Subcutaneous abdominal adipose tissue (tissue), 5 donors: ENCODE data around the gene NOXA1.
A peak's percentile ranks its signal among the peaks of the same experiment; 100 is the strongest.
"Not testable (repeated sequence)": the region's sequence is repeated elsewhere in the genome, so short reads cannot be mapped to it uniquely, and the experiment has no call there.

ENCODE experiments used
- H3K27ac ChIP-seq: one replicate; pipeline ENCODE4 v1.7.0; 2013; ENCODE audit warnings: low read depth, mild to moderate bottlenecking, inconsistent platforms, low read length, moderate library complexity
- H3K27me3 ChIP-seq, 5 donors: one replicate each; pipeline ENCODE4 v1.7.0; 2013; ENCODE audit warnings: low read length in 5 of 5, inconsistent platforms in 1 of 5; ENCODE audit not compliant: control insufficient read depth in 5 of 5, insufficient read depth in 4 of 5
- H3K36me3 ChIP-seq, 5 donors: one replicate each; pipeline ENCODE4 v1.7.0; 2013; ENCODE audit warnings: low read length in 5 of 5; ENCODE audit not compliant: control insufficient read depth in 5 of 5, insufficient read depth in 5 of 5
- H3K4me1 ChIP-seq, 5 donors: one replicate each; pipeline ENCODE4 v1.7.0; 2013; ENCODE audit warnings: low read length in 5 of 5, mild to moderate bottlenecking in 3 of 5, moderate library complexity in 1 of 5; ENCODE audit not compliant: control insufficient read depth in 5 of 5, insufficient read depth in 5 of 5
- H3K4me3 ChIP-seq, 5 donors: one replicate each; pipeline ENCODE4 v1.7.0; 2013; ENCODE audit warnings: low read length in 5 of 5, low read depth in 1 of 5
- H3K9ac ChIP-seq, 5 donors: one replicate each; pipeline ENCODE4 v1.7.0; 2013; ENCODE audit warnings: low read length in 5 of 5, mild to moderate bottlenecking in 4 of 5, moderate library complexity in 3 of 5
- H3K9me3 ChIP-seq, 5 donors: one replicate each; pipeline ENCODE4 v1.7.0; 2013; ENCODE audit warnings: low read length in 5 of 5; ENCODE audit not compliant: control insufficient read depth in 5 of 5
- donor health status: healthy.
- donor health status: healthy.
- donor health status: healthy.
- donor health status: healthy.
- donor health status: healthy.

Gene NOXA1

DNA sequence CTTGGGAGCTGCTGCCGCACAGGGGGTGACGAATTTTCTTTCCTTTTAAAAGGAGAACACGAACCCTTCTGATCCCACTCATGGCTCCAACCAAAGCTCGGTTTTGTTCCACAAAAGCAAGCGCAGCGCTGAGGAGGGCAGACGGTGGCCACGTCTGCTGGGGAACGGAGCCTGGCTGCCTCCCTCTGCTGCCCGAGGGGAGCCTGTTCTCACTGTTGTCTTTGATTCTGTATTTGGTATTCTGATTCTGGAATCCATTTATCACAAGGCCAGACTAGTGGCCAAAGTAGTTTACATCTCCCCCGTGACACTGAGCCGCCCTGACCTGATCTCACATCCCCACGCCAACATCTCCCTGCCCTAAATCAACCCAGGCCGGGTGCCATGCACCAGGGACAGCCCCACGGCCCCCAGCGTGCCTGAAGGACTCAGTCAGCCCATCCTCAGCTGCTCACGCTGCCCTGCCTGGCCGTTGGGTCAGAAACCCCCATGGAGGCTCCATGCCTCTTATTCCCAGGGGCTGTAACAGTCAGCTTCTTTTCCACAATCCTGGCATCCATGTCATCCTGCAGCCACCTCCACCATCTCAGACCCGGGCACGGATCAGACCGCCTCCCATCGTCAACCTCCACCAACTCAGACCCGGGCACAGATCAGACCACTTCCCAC is 42.7 kb downstream of the NOXA1 start:
- no peaks in the 10 kb centered on the region for H3K9me3 ChIP-seq
- no peak overlapping the region for H3K4me3 ChIP-seq
- no peak overlapping the region for H3K9ac ChIP-seq
- H3K27ac ChIP-seq = no peak overlapping the region
- peaks cover 0 to 9% (median 0%) of the 10 kb centered on the region in 5 donors for H3K4me1 ChIP-seq
- no peaks in the 10 kb centered on the region for H3K27me3 ChIP-seq
- peaks cover 2 to 37% (median 14%) of the 10 kb centered on the region in 5 donors for H3K36me3 ChIP-seq

DNA sequence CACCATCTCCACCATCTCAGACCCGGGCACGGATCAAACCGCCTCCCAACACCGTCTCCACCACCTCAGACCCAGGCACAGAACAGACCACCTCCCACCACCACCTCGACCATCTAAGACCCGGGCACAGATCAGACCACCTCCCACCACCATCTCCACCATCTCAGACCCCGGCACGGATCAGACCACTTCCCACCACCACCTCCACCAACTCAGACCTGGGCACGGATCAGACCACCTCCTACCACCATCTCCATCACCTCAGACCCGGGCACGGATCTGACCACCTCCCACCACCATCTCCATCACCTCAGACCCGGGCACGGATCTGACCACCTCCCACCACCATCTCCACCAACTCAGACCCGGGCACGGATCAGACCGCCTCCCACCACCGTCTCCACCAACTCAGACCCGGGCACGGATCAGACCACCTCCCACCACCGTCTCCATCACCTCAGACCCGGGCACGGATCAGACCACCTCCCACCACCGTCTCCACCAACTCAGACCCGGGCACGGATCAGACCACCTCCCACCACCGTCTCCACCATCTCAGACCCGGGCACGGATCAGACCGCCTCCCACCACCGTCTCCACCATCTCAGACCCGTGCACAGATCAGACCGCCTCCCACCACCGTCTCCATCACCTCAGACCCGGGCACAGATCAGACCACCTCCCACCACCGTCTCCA is 43.3 kb downstream of the NOXA1 start:
- H3K36me3 ChIP-seq = peaks cover 2 to 31% (median 12%) of the 10 kb centered on the region in 5 donors
- H3K9ac ChIP-seq, H3K27ac ChIP-seq, H3K9me3 ChIP-seq, H3K4me1 ChIP-seq, H3K4me3 ChIP-seq, H3K27me3 ChIP-seq: not testable (repeated sequence)

DNA sequence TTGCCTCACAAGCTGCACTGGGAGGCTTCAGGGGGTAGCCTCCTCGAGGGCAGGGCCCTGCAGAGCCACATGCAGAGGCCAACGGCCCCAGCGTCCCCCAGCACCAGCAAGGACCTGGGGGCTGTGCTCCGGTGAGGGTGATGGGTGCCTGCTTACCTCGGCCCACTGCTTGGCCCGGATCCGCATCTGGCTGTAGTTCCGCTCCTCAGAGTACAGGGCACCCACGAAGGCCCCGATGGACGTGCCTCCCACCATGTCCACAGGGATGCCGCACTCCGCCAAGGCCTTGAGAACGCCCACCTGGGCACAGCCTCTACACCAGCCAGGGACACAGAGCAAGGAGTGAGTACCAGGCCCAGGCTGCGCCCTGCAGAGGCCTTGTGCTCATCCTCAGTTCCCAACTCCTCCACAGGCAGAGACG is 44.0 kb downstream of the NOXA1 start:
- no peak overlapping the region for H3K9ac ChIP-seq
- peaks cover 0 to 3% (median 0%) of the 10 kb centered on the region in 5 donors for H3K4me1 ChIP-seq
- no peak overlapping the region for H3K4me3 ChIP-seq
- H3K36me3 ChIP-seq = peaks cover 2 to 25% (median 12%) of the 10 kb centered on the region in 5 donors
- H3K27me3 ChIP-seq = no peaks in the 10 kb centered on the region
- H3K9me3 ChIP-seq = no peaks in the 10 kb centered on the region
- no peak overlapping the region for H3K27ac ChIP-seq

DNA sequence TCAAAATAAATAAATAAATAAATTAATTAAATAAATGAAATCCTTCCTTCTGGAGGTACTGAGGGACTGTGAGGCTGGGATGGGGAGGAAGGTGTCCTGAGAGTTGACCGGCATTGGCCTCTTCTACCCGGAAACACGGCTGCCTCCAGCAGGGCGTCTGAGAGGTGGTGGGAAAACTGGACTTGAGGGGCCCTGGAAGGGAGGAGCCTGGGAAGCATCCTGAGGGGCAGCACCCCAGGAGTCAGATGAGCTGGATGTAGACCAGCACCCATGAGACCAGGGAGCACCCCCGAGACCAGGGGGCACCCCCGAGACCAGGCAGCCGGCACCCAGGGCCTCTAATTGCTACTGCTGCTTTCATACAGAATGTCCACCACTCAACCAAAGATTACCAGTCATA is 44.7 kb downstream of the NOXA1 start:
- peaks cover 0 to 3% (median 0%) of the 10 kb centered on the region in 5 donors for H3K4me1 ChIP-seq
- no peaks in the 10 kb centered on the region for H3K27me3 ChIP-seq
- no peak overlapping the region for H3K4me3 ChIP-seq
- peaks cover 2 to 20% (median 9%) of the 10 kb centered on the region in 5 donors for H3K36me3 ChIP-seq
- no peak overlapping the region for H3K27ac ChIP-seq
- no peak overlapping the region for H3K9ac ChIP-seq
- no peaks in the 10 kb centered on the region for H3K9me3 ChIP-seq

DNA sequence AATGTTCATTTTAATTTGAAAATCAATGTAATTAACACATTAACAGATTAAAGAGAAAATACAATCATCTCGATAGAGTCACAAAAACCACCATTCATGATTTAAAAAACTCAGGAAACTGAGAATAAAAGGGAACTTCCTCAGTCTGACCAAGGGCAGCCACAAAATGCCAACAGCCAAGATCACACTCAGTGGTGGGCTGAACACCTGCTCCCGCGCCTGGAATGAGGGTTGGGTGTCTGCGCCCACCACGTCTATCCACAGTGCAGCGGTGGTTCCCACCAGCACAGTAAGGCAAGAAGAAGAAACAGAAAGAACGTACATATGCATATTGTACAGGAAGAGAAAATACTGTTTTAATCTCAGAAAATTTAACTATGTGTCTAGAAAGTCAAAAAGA is 47.6 kb downstream of the NOXA1 start:
- Histone ChIP-seq H3K9ac (peak overlapping the region in 1 of 5 donors; percentile 5), H3K27me3 (no peaks in the 10 kb centered on the region), H3K4me1 (peaks cover 0 to 3% (median 0%) of the 10 kb centered on the region in 5 donors), H3K36me3 (peaks cover 3 to 6% (median 4%) of the 10 kb centered on the region in 5 donors), H3K27ac (no peak overlapping the region), H3K4me3 (no peak overlapping the region), H3K9me3 (peaks cover 0 to 5% (median 2%) of the 10 kb centered on the region in 5 donors)

DNA sequence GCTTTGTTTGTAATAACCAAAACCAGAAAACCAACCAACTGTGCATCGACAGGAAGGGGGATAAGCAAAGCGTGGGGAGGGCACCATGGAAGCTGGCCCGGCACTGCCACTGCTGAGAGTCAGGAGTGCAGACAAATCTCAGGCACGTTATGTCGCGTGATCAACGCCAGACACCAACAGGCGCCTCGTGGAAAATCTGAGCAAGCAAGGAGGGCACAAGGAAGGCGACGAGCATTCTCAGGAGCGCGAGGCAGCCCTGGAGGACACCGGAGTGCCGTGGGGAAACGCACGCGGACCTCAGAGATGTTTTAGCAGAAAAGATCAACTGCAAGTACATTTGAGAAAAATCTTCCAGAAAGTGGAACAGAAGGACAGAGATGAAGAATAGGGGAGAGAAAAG is 51.1 kb downstream of the NOXA1 start:
- Histone ChIP-seq H3K9ac (no peak overlapping the region), H3K9me3 (peaks cover 0 to 12% (median 9%) of the 10 kb centered on the region in 5 donors), H3K4me1 (peaks cover 0 to 3% (median 0%) of the 10 kb centered on the region in 5 donors), H3K4me3 (no peak overlapping the region), H3K27me3 (no peaks in the 10 kb centered on the region), H3K36me3 (peaks cover 0 to 12% (median 7%) of the 10 kb centered on the region in 5 donors), H3K27ac (no peak overlapping the region)

DNA sequence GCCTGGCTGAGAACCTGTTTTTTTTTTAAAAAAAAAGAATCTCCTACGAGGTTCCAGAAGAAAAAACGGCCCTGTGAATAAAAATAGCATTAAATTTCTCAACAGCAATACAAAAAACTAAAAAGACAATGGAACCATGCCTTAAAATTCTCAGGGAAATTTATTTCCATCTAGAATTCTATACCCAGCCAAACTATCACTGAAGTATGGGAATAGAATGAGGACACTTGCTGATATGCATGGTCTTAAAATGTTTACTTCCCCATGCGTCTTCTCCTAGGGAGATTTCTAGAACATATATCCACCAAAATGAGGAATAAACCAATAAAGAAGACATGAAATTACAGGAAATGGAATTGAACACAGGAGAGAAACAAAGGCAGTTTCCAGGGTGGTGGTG is 52.5 kb downstream of the NOXA1 start:
- Histone ChIP-seq H3K36me3 (peaks cover 6 to 26% (median 15%) of the 10 kb centered on the region in 5 donors), H3K9me3 (peaks cover 0 to 12% (median 9%) of the 10 kb centered on the region in 5 donors), H3K27me3 (no peaks in the 10 kb centered on the region)

DNA sequence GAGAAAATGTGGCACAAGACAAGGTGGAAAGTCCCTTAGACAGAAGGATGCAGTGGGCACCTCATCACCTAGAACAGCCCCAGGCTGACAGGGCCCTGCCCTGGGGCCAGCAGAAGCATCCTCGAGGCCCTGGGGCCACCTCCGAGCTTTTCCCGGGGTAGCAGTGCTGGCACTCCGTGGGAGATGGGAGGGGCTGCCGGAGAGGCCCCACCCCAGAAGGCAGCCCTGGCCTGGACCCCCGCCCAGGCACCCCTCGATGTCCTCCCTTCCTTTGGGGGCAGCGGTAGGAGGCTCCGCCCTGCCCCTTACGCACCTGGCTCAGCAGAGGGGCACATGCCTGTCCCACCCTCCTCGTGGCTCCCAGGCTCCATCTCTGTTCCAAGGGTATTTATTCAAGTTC is 53.7 kb downstream of the NOXA1 start:
- H3K36me3 ChIP-seq = peaks cover 7 to 31% (median 15%) of the 10 kb centered on the region in 5 donors
- H3K4me1 ChIP-seq = peaks cover 0 to 1% (median under 1%) of the 10 kb centered on the region in 5 donors
- H3K9me3 ChIP-seq = peaks cover 0 to 12% (median 9%) of the 10 kb centered on the region in 5 donors
- no peak overlapping the region for H3K4me3 ChIP-seq
- H3K27me3 ChIP-seq = no peaks in the 10 kb centered on the region
- H3K9ac ChIP-seq = no peak overlapping the region
- H3K27ac ChIP-seq = no peak overlapping the region

More for the DNA sequence above, 52.5 kb downstream of the NOXA1 start:
- Histone ChIP-seq H3K4me3 (no peak overlapping the region), H3K4me1 (peaks cover 0 to 3% (median 0%) of the 10 kb centered on the region in 5 donors), H3K9ac (no peak overlapping the region), H3K27ac (no peak overlapping the region)

DNA sequence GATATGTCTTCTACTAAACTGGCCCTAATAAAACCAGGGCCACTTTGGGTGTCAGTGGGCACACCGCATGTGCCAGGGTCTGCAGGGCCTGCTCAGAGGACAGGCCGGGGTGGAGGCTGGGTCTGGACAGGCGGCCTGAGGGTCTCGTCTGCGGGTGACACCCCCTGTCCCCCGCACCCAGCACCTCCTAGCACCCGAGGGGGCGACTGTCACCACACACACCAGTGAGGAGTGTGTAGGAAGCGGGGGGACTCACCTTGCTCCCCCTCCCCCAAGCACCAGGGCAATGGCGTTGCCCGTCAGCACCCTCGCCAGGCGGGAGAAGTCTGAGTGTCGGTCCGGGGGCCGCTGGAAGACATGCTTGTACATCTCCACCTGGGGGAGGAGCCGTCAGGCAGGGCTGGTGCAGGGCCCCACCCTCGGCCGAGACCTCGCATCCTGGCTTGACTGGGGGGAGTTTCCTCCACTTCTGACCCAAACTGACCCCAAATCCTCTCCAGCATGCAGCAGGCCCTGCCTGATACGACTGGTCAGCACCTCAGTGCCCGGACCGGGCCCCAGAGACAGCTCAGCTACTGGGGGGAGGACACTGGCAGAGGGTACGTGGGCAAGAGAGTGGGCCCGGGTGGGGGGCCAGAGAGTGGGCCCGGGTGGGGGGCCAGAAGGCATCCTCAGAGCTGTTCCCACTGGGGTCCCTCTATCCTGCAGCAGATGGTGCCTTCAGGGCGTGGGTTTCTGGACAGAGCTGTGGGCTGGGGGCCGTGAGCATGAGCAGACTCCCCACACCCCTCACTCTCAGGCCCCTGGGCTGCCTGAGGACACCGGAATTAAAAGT is 54.8 kb downstream of the NOXA1 start:
- H3K4me1 ChIP-seq = peaks cover 0 to 10% (median 8%) of the 10 kb centered on the region in 5 donors
- H3K4me3 ChIP-seq = no peak overlapping the region
- H3K9me3 ChIP-seq = peaks cover 0 to 12% (median 9%) of the 10 kb centered on the region in 5 donors
- H3K36me3 ChIP-seq = peaks cover 7 to 31% (median 15%) of the 10 kb centered on the region in 5 donors
- no peaks in the 10 kb centered on the region for H3K27me3 ChIP-seq
- H3K9ac ChIP-seq = no peak overlapping the region
- H3K27ac ChIP-seq = no peak overlapping the region
